ENCODE results near the gene CASP2.

Gene CASP2

GRCh38 chr7:143321734-143322133, 33.6 kb downstream of the CASP2 start:
- Histone ChIP-seq H2AFZ (ENCODE audit: low read depth, low read length) (no peak overlapping the region), H4K20me1 (ENCODE audit: insufficient read depth, low read length) (no peaks in the 10 kb centered on the region), H3K27ac (ENCODE audit: low read length) (no peak overlapping the region), H3K4me1 (ENCODE audit: low read length) (peaks cover 8% of the 10 kb centered on the region), H3K9me3 (ENCODE audit: insufficient read depth, low read length) (no peaks in the 10 kb centered on the region), H3K9ac (ENCODE audit: low read length) (no peak overlapping the region), H3K4me2 (ENCODE audit: low read length) (no peak overlapping the region), H3K27me3 (ENCODE audit: low read depth, low read length) (0 out of 2 replicates have a peak, but pooled peaks cover 9% of the 10 kb centered on the region), H3K4me3 (ENCODE audit: low read length) (no peak overlapping the region), H3K36me3 (replicated peaks; ENCODE audit: low read depth, low read length) (no peaks in the 10 kb centered on the region), H3K79me2 (ENCODE audit: low read length) (no peaks in the 10 kb centered on the region)
- TF ChIP-seq CTCF (IDR thresholded peaks at IDR 0.05; ENCODE audit: low read depth, low read length), result peak; percentile 30; the same call in 1 of the 2 replicates
- TF ChIP-seq EZH2phosphoT487 (IDR thresholded peaks at IDR 0.05; ENCODE audit: low read depth), result no peak

GRCh38 chr7:143322760-143323633, 34.8 kb downstream of the CASP2 start:
- Histone ChIP-seq H3K9me3 (ENCODE audit: insufficient read depth, low read length) (no peaks in the 10 kb centered on the region), H3K4me1 (ENCODE audit: low read length) (peaks cover 14% of the 10 kb centered on the region), H3K27me3 (ENCODE audit: low read depth, low read length) (0 out of 2 replicates have a peak, but pooled peaks cover 9% of the 10 kb centered on the region), H3K27ac (ENCODE audit: low read length) (no peak overlapping the region), H2AFZ (ENCODE audit: low read depth, low read length) (no peak overlapping the region), H3K36me3 (replicated peaks; ENCODE audit: low read depth, low read length) (no peaks in the 10 kb centered on the region), H3K79me2 (ENCODE audit: low read length) (no peaks in the 10 kb centered on the region), H3K9ac (ENCODE audit: low read length) (no peak overlapping the region), H3K4me2 (ENCODE audit: low read length) (no peak overlapping the region), H3K4me3 (ENCODE audit: low read length) (no peak overlapping the region), H4K20me1 (ENCODE audit: insufficient read depth, low read length) (no peaks in the 10 kb centered on the region)
- TF ChIP-seq CTCF (IDR thresholded peaks at IDR 0.05; ENCODE audit: low read depth, low read length) (no peak), EZH2phosphoT487 (IDR thresholded peaks at IDR 0.05; ENCODE audit: low read depth) (no peak)

GRCh38 chr7:143323653-143324052, 35.5 kb downstream of the CASP2 start:
- H4K20me1 ChIP-seq (ENCODE audit: insufficient read depth, low read length), result no peaks in the 10 kb centered on the region
- no peaks in the 10 kb centered on the region for H3K79me2 ChIP-seq (ENCODE audit: low read length)
- TF ChIP-seq CTCF (IDR thresholded peaks at IDR 0.05; ENCODE audit: low read depth, low read length) (no peak), EZH2phosphoT487 (IDR thresholded peaks at IDR 0.05; ENCODE audit: low read depth) (no peak)
- no peak overlapping the region for H3K4me3 ChIP-seq (ENCODE audit: low read length)
- H3K27me3 ChIP-seq (ENCODE audit: low read depth, low read length), result 0 out of 2 replicates have a peak, but pooled peaks cover 9% of the 10 kb centered on the region
- no peak overlapping the region for H3K9ac ChIP-seq (ENCODE audit: low read length)
- H3K4me1 ChIP-seq (ENCODE audit: low read length), result peaks cover 21% of the 10 kb centered on the region
- no peak overlapping the region for H2AFZ ChIP-seq (ENCODE audit: low read depth, low read length)
- no peak overlapping the region for H3K27ac ChIP-seq (ENCODE audit: low read length)
- H3K9me3 ChIP-seq (ENCODE audit: insufficient read depth, low read length), result no peaks in the 10 kb centered on the region
- no peak overlapping the region for H3K4me2 ChIP-seq (ENCODE audit: low read length)
- no peaks in the 10 kb centered on the region for H3K36me3 ChIP-seq (replicated peaks; ENCODE audit: low read depth, low read length)

- H3K36me3 ChIP-seq (replicated peaks; ENCODE audit: low read depth, low read length), result no peaks in the 10 kb centered on the region
- H3K27me3 ChIP-seq (ENCODE audit: low read depth, low read length), result no peaks in the 10 kb centered on the region
- H3K9me3 ChIP-seq (ENCODE audit: insufficient read depth, low read length), result no peaks in the 10 kb centered on the region
- H2AFZ ChIP-seq (ENCODE audit: low read depth, low read length), result no peak overlapping the region
- no peaks in the 10 kb centered on the region for H4K20me1 ChIP-seq (ENCODE audit: insufficient read depth, low read length)
- TF ChIP-seq CTCF (IDR thresholded peaks at IDR 0.05; ENCODE audit: low read depth, low read length) (no peak), EZH2phosphoT487 (IDR thresholded peaks at IDR 0.05; ENCODE audit: low read depth) (no peak)
- H3K4me3 ChIP-seq (ENCODE audit: low read length), result no peak overlapping the region
- no peak overlapping the region for H3K4me2 ChIP-seq (ENCODE audit: low read length)
- H3K79me2 ChIP-seq (ENCODE audit: low read length), result no peaks in the 10 kb centered on the region
- H3K4me1 ChIP-seq (ENCODE audit: low read length), result peaks cover 22% of the 10 kb centered on the region
- no peak overlapping the region for H3K27ac ChIP-seq (ENCODE audit: low read length)
- no peak overlapping the region for H3K9ac ChIP-seq (ENCODE audit: low read length)
Observed at GRCh38 chr7:143325240-143325639, 37.1 kb downstream of the CASP2 start.
